GM18909 (cell line): ENCODE measurements around the gene CCL14.
"Not testable (repeated sequence)": the region's sequence is repeated elsewhere in the genome, so short reads cannot be mapped to it uniquely, and the experiment has no call there.

Experiments
- ATAC-seq: cut with Tn5 transposase; IDR thresholded peaks from one replicate; pipeline ENCODE4 v1.9.1; 2021; ENCODE audit warnings: mild to moderate bottlenecking; ENCODE audit not compliant: unreplicated experiment, poor library complexity

Gene CCL14

GRCh38 chr17:35995346-35995745, 8.8 kb upstream of the CCL14 start:
- ATAC-seq, result not testable (repeated sequence)

- no peak for ATAC-seq
Observed at GRCh38 chr17:35991075-35991474, 4.5 kb upstream of the CCL14 start.

GRCh38 chr17:35988164-35988563, 1.6 kb upstream of the CCL14 start:
- no peak for ATAC-seq

- ATAC-seq, result no peak
Observed at GRCh38 chr17:35984140-35984539, 2.4 kb downstream of the CCL14 start.

GRCh38 chr17:35982409-35983191, 3.9 kb downstream of the CCL14 start:
- ATAC-seq, result no peak

GRCh38 chr17:35981908-35982330, 4.6 kb downstream of the CCL14 start:
- no peak for ATAC-seq

GRCh38 chr17:35981246-35981645, 5.3 kb downstream of the CCL14 start, which contains the start of gene CCL16:
CCL16 (minus strand) TSS chr17:35981497; CDS start chr17:35981420, 77 bp downstream.
- ATAC-seq, result no peak

- no peak for ATAC-seq
Observed at GRCh38 chr17:35978346-35978745, 8.2 kb downstream of the CCL14 start.

GRCh38 chr17:35977509-35977908, 9.0 kb downstream of the CCL14 start:
- ATAC-seq, result no peak

- no peak for ATAC-seq
Observed at GRCh38 chr17:35973333-35974260, 12.9 kb downstream of the CCL14 start.

GRCh38 chr17:35972945-35973332, 13.6 kb downstream of the CCL14 start:
- ATAC-seq, result no peak

GRCh38 chr17:35972535-35972934, 14.0 kb downstream of the CCL14 start:
- ATAC-seq, result no peak

GRCh38 chr17:35972066-35972465, 14.5 kb downstream of the CCL14 start:
- ATAC-seq, result no peak

GRCh38 chr17:35969558-35970380, 16.8 kb downstream of the CCL14 start:
- no peak for ATAC-seq

GRCh38 chr17:35968520-35969054, 17.9 kb downstream of the CCL14 start:
- ATAC-seq, result no peak

GRCh38 chr17:35965272-35965671, 21.3 kb downstream of the CCL14 start:
- ATAC-seq, result no peak

- ATAC-seq, result no peak
Observed at GRCh38 chr17:35963663-35964062, 22.9 kb downstream of the CCL14 start.

- ATAC-seq, result no peak
Observed at GRCh38 chr17:35953720-35954119, 32.8 kb downstream of the CCL14 start.

GRCh38 chr17:35949401-35949800, 37.1 kb downstream of the CCL14 start:
- ATAC-seq, result no peak

- ATAC-seq, result no peak
Observed at GRCh38 chr17:35948092-35948491, 38.4 kb downstream of the CCL14 start.
